ENCODE data around the gene PTGIS.

PTGIS gene

DNA sequence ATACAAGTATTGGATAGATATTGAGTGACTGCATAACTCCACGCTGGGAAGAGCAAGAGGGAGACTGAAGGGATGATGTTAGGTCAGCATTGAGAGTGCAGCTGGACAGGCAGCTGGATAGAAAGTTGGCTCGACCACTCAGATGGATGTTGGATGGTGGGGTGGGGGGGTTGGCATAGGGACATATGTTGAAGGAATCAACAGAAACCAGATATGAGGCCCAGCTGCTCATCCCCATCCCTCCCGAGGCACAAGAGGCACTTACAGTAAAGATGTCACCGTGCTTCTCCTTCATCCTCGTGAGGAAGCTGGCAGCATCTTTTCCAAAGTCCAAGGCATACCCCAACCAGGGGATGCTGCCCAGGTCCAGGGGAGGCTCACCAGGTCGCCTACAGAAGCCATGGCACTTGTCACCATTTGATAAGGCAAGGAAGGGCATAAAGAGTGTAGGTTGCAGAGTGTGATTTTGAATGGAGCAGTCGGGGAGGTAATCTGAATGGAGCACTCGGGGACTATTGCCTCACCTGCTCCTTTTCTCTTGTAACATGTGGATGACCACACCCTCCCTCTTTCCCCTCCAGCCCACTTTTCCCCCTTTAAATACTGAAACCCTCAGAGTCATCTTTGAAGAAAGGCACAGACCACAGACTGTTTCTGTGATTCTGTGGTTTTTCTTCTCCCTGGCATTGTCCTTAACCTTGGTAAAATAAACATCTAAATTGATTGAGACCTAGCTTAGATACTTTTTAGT lies 18.0 kb downstream of the PTGIS start:
- DNase-seq (ENCODE audit: extremely low spot score) = no peak
- TF ChIP-seq, protein P1, sequence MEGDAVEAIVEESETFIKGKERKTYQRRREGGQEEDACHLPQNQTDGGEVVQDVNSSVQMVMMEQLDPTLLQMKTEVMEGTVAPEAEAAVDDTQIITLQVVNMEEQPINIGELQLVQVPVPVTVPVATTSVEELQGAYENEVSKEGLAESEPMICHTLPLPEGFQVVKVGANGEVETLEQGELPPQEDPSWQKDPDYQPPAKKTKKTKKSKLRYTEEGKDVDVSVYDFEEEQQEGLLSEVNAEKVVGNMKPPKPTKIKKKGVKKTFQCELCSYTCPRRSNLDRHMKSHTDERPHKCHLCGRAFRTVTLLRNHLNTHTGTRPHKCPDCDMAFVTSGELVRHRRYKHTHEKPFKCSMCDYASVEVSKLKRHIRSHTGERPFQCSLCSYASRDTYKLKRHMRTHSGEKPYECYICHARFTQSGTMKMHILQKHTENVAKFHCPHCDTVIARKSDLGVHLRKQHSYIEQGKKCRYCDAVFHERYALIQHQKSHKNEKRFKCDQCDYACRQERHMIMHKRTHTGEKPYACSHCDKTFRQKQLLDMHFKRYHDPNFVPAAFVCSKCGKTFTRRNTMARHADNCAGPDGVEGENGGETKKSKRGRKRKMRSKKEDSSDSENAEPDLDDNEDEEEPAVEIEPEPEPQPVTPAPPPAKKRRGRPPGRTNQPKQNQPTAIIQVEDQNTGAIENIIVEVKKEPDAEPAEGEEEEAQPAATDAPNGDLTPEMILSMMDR (IDR thresholded peaks at IDR 0.05; ENCODE audit: control extremely low read depth, extremely low read depth, low read depth, missing control alignments) = no peak
- ChIA-PET CTCF (interaction anchor here (0.7 to 1.2 kb wide), 3 partner anchors 8 to 16 kb away, joined by 3 to 6 read pairs (median 5); no protein-coding TSS in a partner anchor), POLR2A (no interaction called here)

DNA sequence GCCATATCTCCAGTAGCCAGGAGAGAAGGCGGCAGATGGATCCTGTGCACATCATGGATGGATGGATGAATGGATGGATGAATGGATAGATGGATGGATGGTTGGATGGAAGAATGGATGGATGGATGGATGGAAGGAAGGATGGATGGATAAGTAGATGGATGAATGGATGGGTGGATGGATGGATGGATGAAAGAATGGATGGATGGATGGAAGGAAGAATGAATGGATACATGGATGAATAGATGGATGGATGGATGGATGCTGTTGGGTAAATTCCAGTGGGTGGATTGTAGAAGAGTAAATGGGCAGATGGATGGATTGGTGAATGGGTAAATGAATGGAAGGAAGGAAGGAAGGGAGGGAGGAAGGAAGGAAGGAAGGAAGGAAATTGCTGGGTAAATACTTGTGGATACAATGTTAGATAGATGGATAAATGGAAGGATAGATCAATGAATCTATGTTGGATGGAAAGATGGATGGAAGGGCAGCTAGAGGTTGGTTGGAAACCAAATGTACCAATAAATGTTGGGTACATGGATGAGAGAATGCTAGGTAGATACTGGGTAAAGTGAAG lies 19.5 kb downstream of the PTGIS start:
- DNase-seq (ENCODE audit: extremely low spot score) = no peak
- TF ChIP-seq, protein P1 (IDR thresholded peaks at IDR 0.05; ENCODE audit: control extremely low read depth, extremely low read depth, low read depth, missing control alignments) = no peak
- CTCF ChIA-PET = interaction anchor here (3.3 kb wide), 1 partner anchor 60 kb away, joined by 11 read pairs; no protein-coding TSS in a partner anchor
- POLR2A ChIA-PET = no interaction called here

DNA sequence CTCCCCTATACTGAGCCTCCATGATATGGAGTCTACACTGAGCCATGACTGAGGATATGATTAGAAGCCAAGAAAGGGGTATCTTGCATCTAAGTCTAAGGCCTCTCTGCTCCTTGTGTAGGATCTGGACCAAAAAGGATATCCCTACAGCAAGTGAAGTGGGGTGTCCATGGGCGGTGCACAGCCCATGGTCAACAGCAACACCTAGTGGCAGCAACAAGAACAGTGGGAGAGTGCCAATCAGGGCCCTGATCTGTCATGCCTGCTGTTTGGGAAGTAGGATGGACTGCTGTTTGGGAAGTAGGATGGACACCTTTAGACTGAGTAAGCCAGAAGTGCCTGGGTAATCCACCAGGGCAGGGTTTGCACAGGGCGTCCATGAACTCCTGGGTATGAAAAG lies 22.4 kb downstream of the PTGIS start:
- DNase-seq (ENCODE audit: extremely low spot score) = no peak
- ChIA-PET CTCF (interaction anchor here (1.0 to 3.3 kb wide), 3 partner anchors 11 to 63 kb away, joined by 3 to 11 read pairs (median 8); no protein-coding TSS in a partner anchor), POLR2A (no interaction called here)
- TF ChIP-seq, protein P1 (IDR thresholded peaks at IDR 0.05; ENCODE audit: control extremely low read depth, extremely low read depth, low read depth, missing control alignments) = no peak

DNA sequence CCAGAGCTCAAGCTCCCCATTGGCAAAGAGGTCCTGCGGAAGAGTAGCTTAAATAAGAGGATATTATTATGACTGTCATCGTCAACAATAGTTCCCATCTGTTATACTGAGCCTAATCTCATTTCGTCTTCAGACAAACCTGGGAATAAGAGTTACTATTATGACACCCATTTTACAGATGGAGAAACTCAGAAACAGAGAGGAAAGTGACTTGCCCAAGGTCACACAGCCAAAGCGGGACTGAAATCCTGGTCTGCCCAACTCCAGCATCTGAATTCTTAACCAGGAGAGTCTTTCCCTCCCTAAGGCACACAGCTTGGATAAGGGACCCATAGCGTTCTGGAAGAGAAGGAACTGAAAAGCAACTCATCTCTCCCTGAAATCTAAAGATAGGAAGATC lies 23.4 kb downstream of the PTGIS start:
- TF ChIP-seq, protein P1 (IDR thresholded peaks at IDR 0.05; ENCODE audit: control extremely low read depth, extremely low read depth, low read depth, missing control alignments) = no peak
- ChIA-PET POLR2A (no interaction called here), CTCF (interaction anchor here (0.6 to 10.0 kb wide), 7 partner anchors 10 to 527 kb away, joined by 3 to 169 read pairs (median 3); no protein-coding TSS in a partner anchor)
- no peak for DNase-seq (ENCODE audit: extremely low spot score)

DNA sequence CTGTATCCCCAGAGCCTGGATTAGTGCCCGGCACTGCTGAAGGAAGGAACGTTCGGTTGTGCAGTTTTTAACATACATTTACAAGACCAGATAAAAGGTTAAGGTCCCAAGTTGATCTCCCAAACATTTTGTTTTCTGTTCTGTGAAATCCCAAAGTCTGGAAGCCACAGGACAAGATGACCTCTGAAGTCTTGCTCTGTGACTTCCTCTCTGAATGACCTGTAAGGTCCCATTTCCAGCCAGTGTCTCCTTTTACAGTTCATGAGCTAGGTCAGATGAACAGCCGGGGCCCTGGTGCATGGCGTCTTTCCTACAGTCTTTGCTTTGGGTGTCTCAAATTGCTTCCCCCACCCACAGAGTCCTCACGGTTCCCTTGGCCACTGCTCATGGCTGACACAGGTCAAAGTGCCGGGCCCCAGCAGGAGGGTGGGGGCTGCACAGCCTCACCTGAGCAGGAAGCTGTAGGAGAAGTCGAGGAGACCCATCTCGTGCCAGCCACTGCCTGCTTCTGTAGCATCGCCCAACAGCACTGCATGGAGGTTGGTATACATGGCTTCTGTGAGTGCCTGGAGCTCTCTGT lies 24.0 kb downstream of the PTGIS start:
- ChIA-PET POLR2A (no interaction called here), CTCF (interaction anchor here (0.6 to 10.0 kb wide), 7 partner anchors 9 to 528 kb away, joined by 3 to 169 read pairs (median 3); no protein-coding TSS in a partner anchor)
- DNase-seq (ENCODE audit: extremely low spot score) = no peak
- TF ChIP-seq, protein P1 (IDR thresholded peaks at IDR 0.05; ENCODE audit: control extremely low read depth, extremely low read depth, low read depth, missing control alignments) = no peak

DNA sequence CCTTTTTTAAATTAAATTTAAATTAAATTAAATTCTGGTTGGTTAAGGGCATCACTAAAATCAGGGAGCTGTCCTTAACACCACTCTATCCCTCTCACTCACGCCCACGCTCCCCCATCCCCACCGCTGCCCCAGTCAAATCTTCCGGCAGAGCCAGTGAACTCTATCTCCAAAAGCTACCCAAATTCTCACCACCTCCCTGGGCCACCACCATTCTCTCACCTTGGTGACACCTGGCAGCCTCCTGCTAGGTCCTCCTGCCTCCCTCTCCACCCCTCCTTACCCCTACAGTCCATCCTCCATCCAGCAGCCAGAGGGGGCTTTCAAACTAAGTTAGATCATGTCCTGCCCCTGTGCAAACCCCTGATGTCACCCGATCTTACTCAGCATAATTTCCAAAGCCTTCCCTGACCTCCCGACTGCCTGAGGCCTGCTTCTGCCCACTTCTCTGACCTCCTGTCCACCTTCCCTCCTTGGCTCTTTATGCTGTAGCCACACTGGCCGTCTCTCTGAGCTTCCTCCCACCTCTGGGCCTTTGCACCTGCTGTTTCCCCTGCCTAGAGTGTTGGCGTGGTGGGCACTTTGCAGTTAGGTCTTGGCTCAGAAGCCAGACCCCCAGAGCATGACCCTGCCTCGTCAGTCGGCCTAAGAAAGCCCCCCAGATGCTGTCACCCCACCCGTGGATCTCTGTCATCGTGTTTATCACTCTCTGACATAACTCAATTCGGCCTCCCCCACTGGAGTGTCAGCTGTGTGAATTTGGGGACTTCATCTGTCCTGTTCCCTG lies 24.7 kb downstream of the PTGIS start:
- TF ChIP-seq, protein P1 (IDR thresholded peaks at IDR 0.05; ENCODE audit: control extremely low read depth, extremely low read depth, low read depth, missing control alignments) = no peak
- CTCF ChIA-PET = interaction anchor here (0.9 to 10.0 kb wide), 10 partner anchors 10 to 387 kb away, joined by 3 to 169 read pairs (median 10); no protein-coding TSS in a partner anchor
- POLR2A ChIA-PET = no interaction called here
- no peak for DNase-seq (ENCODE audit: extremely low spot score)

All from GM10248 (cell line).